Liver (tissue), 3 donors: Measurements from ENCODE around the gene CD68.
"Not testable (repeated sequence)": the region's sequence is repeated elsewhere in the genome, so short reads cannot be mapped to it uniquely, and the experiment has no call there.

Experiments
- ATF3 ChIP-seq: IDR thresholded peaks from 2 replicates; pipeline ENCODE4 v1.6.1; 2016; ENCODE audit warnings: antibody characterized with exemption
- CTCF ChIP-seq: fragments of 150-350 bp; IDR thresholded peaks from 2 replicates; pipeline ENCODE4 v1.5.1; 2017; ENCODE audit warnings: improper control_type of control experiment, low read depth, low read length; ENCODE audit not compliant: missing input control
- EGR1 ChIP-seq, 2 donors: IDR thresholded peaks; 2 replicates each; pipeline ENCODE4 v1.6.1; 2016 to 2018; ENCODE audit warnings: antibody characterized with exemption in 2 of 2, low read depth in 2 of 2
- FOXA1 ChIP-seq: IDR thresholded peaks from 2 replicates; pipeline ENCODE4 v1.6.1; 2016; ENCODE audit warnings: antibody characterized with exemption
- GABPA ChIP-seq, 2 donors: IDR thresholded peaks in 1 of 2; conservative IDR thresholded peaks in 1 of 2; 2 replicates each; pipeline ENCODE4 v1.6.1; 2016; ENCODE audit warnings: antibody characterized with exemption in 2 of 2, mild to moderate bottlenecking in 1 of 2, moderate library complexity in 1 of 2
- HNF4A ChIP-seq, 2 donors: conservative IDR thresholded peaks; 2 replicates each; pipeline ENCODE4 v1.6.1; 2016; ENCODE audit warnings: antibody characterized with exemption in 2 of 2, mild to moderate bottlenecking in 2 of 2
- RAD21 ChIP-seq, 2 donors: IDR thresholded peaks; 2 replicates each; pipeline ENCODE4 v1.6.1; 2016; ENCODE audit warnings: antibody characterized with exemption in 2 of 2, mild to moderate bottlenecking in 2 of 2
- RXRA ChIP-seq, 2 donors: IDR thresholded peaks; 2 replicates each; pipeline ENCODE4 v1.6.1; 2017 to 2018; ENCODE audit warnings: antibody characterized with exemption in 2 of 2, mild to moderate bottlenecking in 1 of 2
- TAF1 ChIP-seq: conservative IDR thresholded peaks from 2 replicates; pipeline ENCODE4 v1.6.1; 2016; ENCODE audit warnings: antibody characterized with exemption, mild to moderate bottlenecking
- YY1 ChIP-seq: IDR thresholded peaks from 2 replicates; pipeline ENCODE4 v1.6.1; 2016; ENCODE audit warnings: antibody characterized with exemption, mild to moderate bottlenecking
- ZBTB33 ChIP-seq: IDR thresholded peaks from 2 replicates; pipeline ENCODE4 v1.6.1; 2016; ENCODE audit warnings: antibody characterized with exemption
- TF ChIP-seq, protein P1 (sequence below): IDR thresholded peaks from 2 replicates; pipeline ENCODE4 v1.6.1; 2016; ENCODE audit warnings: antibody characterized with exemption
- donor health status: healthy.
- donor health status: healthy.

- TF ChIP-seq, protein P1, sequence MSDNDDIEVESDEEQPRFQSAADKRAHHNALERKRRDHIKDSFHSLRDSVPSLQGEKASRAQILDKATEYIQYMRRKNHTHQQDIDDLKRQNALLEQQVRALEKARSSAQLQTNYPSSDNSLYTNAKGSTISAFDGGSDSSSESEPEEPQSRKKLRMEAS = not testable (repeated sequence)
- not testable (repeated sequence) for TF ChIP-seq CTCF; ATF3; EGR1 (IDR thresholded peaks at IDR 0.05; ENCODE audit: low read depth in 2 of 2); GABPA (IDR thresholded peaks at IDR 0.05 in 1 of 2, conservative IDR thresholded peaks at IDR 0.05 in 1 of 2); FOXA1; RAD21 (IDR thresholded peaks at IDR 0.05); TAF1; ZBTB33
- TF ChIP-seq YY1 (peak; percentile 17), RXRA (IDR thresholded peaks at IDR 0.05) (peak; percentile 76 to 78), HNF4A (conservative IDR thresholded peaks at IDR 0.05) (peak; percentile 90 to 97)
These were observed 46.3 kb downstream of the CD68 start for GRCh38 chr17:7625749-7626148.
